ENCODE results near the gene PEAK1. TPM values are rescaled to one million over a fixed set of nuclear protein-coding genes. Genes with fewer than 3 reads are reported as not detected.

The PEAK1 gene
- total and polyA plus RNA-seq, 2 donors (not counting 3 experiments of a cell fraction or from before 2014, with no cell fraction given): 17.9 to 91.9 TPM

GRCh38 chr15:77208241-77208640 is 211.7 kb downstream of the PEAK1 start:
- TF ChIP-seq JUN (IDR thresholded peaks at IDR 0.05; ENCODE audit: borderline replicate concordance, insufficient read depth, insufficient read length, low read depth) (no peak), FOS (IDR thresholded peaks at IDR 0.05; ENCODE audit: borderline replicate concordance, insufficient read depth, low read length) (no peak), POLR2AphosphoS5 (IDR thresholded peaks at IDR 0.05; ENCODE audit: insufficient read depth, low read depth, low read length) (no peak), MAX (IDR thresholded peaks at IDR 0.05; ENCODE audit: insufficient read depth, insufficient read length) (no peak), POLR2A (IDR thresholded peaks at IDR 0.05; ENCODE audit: low read depth, low read length) (no peak), EZH2 (IDR thresholded peaks at IDR 0.05; ENCODE audit: borderline replicate concordance, low read depth, low read length, severe bottlenecking) (no peak), CTCF (IDR thresholded peaks at IDR 0.05; ENCODE audit: extremely low read depth in 1 of 2, insufficient read depth in 1 of 2, low read depth in 1 of 2, low read length in 2 of 2) (no peak), GATA2 (IDR thresholded peaks at IDR 0.05; ENCODE audit: insufficient read depth, insufficient read length, low read depth, low read length) (no peak), MYC (IDR thresholded peaks at IDR 0.05; ENCODE audit: low read depth, low read length) (no peak)
- dilution Hi-C loops (cut with MboI; ENCODE audit: extremely low pct_ligation_motif_present, low sequenced_read_pairs): no loop called here
- no peaks in the 10 kb centered on the region for H3K79me2 ChIP-seq (ENCODE audit: control insufficient read depth, insufficient read depth, low read length)
- H3K4me2 ChIP-seq (ENCODE audit: insufficient read depth, low read length): no peak overlapping the region
- BruUV-seq (replicated peaks): no TSS peak
- no peak for FAIRE-seq
- no peaks in the 10 kb centered on the region for H3K9me3 ChIP-seq (replicated peaks; ENCODE audit: control insufficient read depth, insufficient read depth, low read length)
- H2AFZ ChIP-seq (ENCODE audit: low read depth, low read length): no peak overlapping the region
- no peak overlapping the region for H3K9ac ChIP-seq (replicated peaks; ENCODE audit: extremely low read depth, insufficient read depth, low read length)
- intact Hi-C loops (cut with micrococcal nuclease): no loop called here
- H4K20me1 ChIP-seq (replicated peaks; ENCODE audit: control insufficient read depth, extremely low read depth, insufficient read depth, low read length): no peaks in the 10 kb centered on the region
- H3K36me3 ChIP-seq (ENCODE audit: control insufficient read depth in 2 of 2, extremely low read depth in 1 of 2, insufficient read depth in 2 of 2, low read length in 2 of 2): peaks cover 0 to 2% of the 10 kb centered on the region in 2 experiments
- H3K27ac ChIP-seq (ENCODE audit: insufficient read depth, low read depth, low read length): no peak overlapping the region
- DNase-seq (ENCODE audit: low read depth, low spot score): peak; percentile 34
- CTCF ChIA-PET: no interaction called here
- no peaks in the 10 kb centered on the region for H3K27me3 ChIP-seq (ENCODE audit: control insufficient read depth in 2 of 2, insufficient read depth in 2 of 2, low read length in 2 of 2)
- no peaks in the 10 kb centered on the region for H3K9me1 ChIP-seq (replicated peaks; ENCODE audit: control insufficient read depth, extremely low read depth, insufficient read depth, low read length)
- peaks cover 16% of the 10 kb centered on the region for H3K4me1 ChIP-seq (ENCODE audit: control insufficient read depth, extremely low read depth, insufficient read depth, low read length)
- POLR2A ChIA-PET: no interaction called here
- H3K4me3 ChIP-seq (replicated peaks in 1 of 3; ENCODE audit: insufficient read depth in 1 of 3, low read depth in 1 of 3, low read length in 3 of 3): no peak overlapping the region
